H1 (cell line): Measurements from ENCODE around the gene WDR81. TPM values are rescaled to one million over a fixed set of nuclear protein-coding genes. Genes with fewer than 3 reads are reported as not detected.

Source experiments
- CTCF ChIA-PET: fragments of 300-600 bp; sonication (Branson Sonifier 250); formaldehyde crosslinking; loops from one replicate; lab custom pipeline; 2021; ENCODE audit not compliant: partially characterized antibody; lab: Charles Lee
- POLR2A ChIA-PET: fragments of 300-600 bp; sonication (Branson Sonifier 250); formaldehyde crosslinking; loops from one replicate; lab custom pipeline; 2021; ENCODE audit warnings: inconsistent platforms; ENCODE audit not compliant: partially characterized antibody; lab: Charles Lee
- DNase-seq, 2 experiments: peaks; one replicate each; pipeline versions ENCODE4 v3.0.0 to v3.0.0-alpha.2; 2010 to 2022; ENCODE audit warnings: low spot score in 2 of 2, low read depth in 1 of 2, mixed read lengths in 1 of 2
- FAIRE-seq: peaks from 2 replicates; lab custom pipeline; 2011; peaks lifted over from hg19 to GRCh38; lab: Jason Lieb, UNC
- H2AFZ ChIP-seq: 2 replicates; pipeline ENCODE4 v1.8.1; 2012; ENCODE audit warnings: low read length, inconsistent platforms
- H2AK5ac ChIP-seq: 2 replicates; pipeline ENCODE4 v1.6.1; 2013; ENCODE audit warnings: low read depth, low read length
- H2BK120ac ChIP-seq: replicated peaks from 2 replicates; pipeline ENCODE3; 2013; ENCODE audit warnings: low read depth, low read length, inconsistent platforms
- H2BK12ac ChIP-seq: 2 replicates; pipeline ENCODE4 v1.6.1; 2013; ENCODE audit warnings: low read depth, low read length
- H2BK15ac ChIP-seq: 2 replicates; pipeline ENCODE4 v1.6.1; 2013; ENCODE audit warnings: low read length
- H2BK20ac ChIP-seq: 2 replicates; pipeline ENCODE4 v1.6.1; 2013; ENCODE audit warnings: low read length
- H2BK5ac ChIP-seq: 2 replicates; pipeline ENCODE4 v1.6.1; 2013; ENCODE audit warnings: low read depth, low read length
- H3K14ac ChIP-seq: 2 replicates; pipeline ENCODE4 v1.6.1; 2013; ENCODE audit warnings: inconsistent platforms; ENCODE audit not compliant: insufficient read length
- H3K18ac ChIP-seq: 2 replicates; pipeline ENCODE4 v1.6.1; 2013; ENCODE audit warnings: low read length; ENCODE audit errors: extremely low read depth
- H3K23ac ChIP-seq: 2 replicates; pipeline ENCODE4 v1.6.1; 2013; ENCODE audit warnings: inconsistent platforms; ENCODE audit not compliant: insufficient read length
- H3K23me2 ChIP-seq: 2 replicates; pipeline ENCODE4 v1.6.1; 2013; ENCODE audit warnings: low read depth, low read length
- H3K27ac ChIP-seq: 2 replicates; pipeline ENCODE4 v1.6.1; 2011; ENCODE audit warnings: low read depth, low read length, inconsistent platforms
- H3K27me3 ChIP-seq, 4 experiments: replicated peaks in 1 of 4; 1 replicate in 1 of 4; 2 replicates in 3 of 4; pipeline versions ENCODE4 v1.6.1 to v1.8.1; 2011 to 2013; ENCODE audit warnings: low read length in 3 of 4, mild to moderate bottlenecking in 3 of 4, inconsistent platforms in 2 of 4, mixed read lengths in 2 of 4, moderate library complexity in 1 of 4; ENCODE audit not compliant: control insufficient read depth in 3 of 4, insufficient read depth in 3 of 4; ENCODE audit errors: extremely low read depth in 1 of 4
- H3K36me3 ChIP-seq, 4 experiments: 2 replicates each; pipeline versions ENCODE4 v1.6.1 to v1.8.1; 2011 to 2013; ENCODE audit warnings: mild to moderate bottlenecking in 4 of 4, low read length in 3 of 4, moderate library complexity in 2 of 4, control low read depth in 1 of 4, inconsistent platforms in 1 of 4; ENCODE audit not compliant: insufficient read depth in 4 of 4, control insufficient read depth in 2 of 4
- H3K4ac ChIP-seq: replicated peaks from 2 replicates; pipeline ENCODE3; 2013; ENCODE audit warnings: low read length, low read depth, mixed read lengths, inconsistent platforms; ENCODE audit not compliant: insufficient read length
- H3K4me1 ChIP-seq, 4 experiments: replicated peaks in 1 of 4; 1 replicate in 1 of 4; 2 replicates in 3 of 4; pipeline versions ENCODE4 v1.6.1 to v1.8.1; 2011 to 2013; ENCODE audit warnings: low read length in 3 of 4, inconsistent platforms in 2 of 4, mixed read lengths in 1 of 4; ENCODE audit not compliant: insufficient read depth in 4 of 4, control insufficient read depth in 3 of 4
- H3K4me2 ChIP-seq, 2 experiments: 2 replicates each; pipeline versions ENCODE4 v1.6.1 to v1.8.1; 2011 to 2013; ENCODE audit warnings: low read depth in 2 of 2, low read length in 2 of 2, control low read depth in 1 of 2, inconsistent platforms in 1 of 2, mild to moderate bottlenecking in 1 of 2; ENCODE audit not compliant: insufficient read depth in 1 of 2
- H3K4me3 ChIP-seq, 4 experiments: fragments of 200-600, 300-600 bp in 1 of 4; sonication (generic), shearing (Covaris generic), sonication (Bioruptor Twin) in 1 of 4; 2 replicates each; pipeline versions ENCODE4 v1.5.1 to v1.8.1; 2011 to 2016; ENCODE audit warnings: low read length in 4 of 4, low read depth in 3 of 4, control low read depth in 2 of 4, inconsistent platforms in 2 of 4, mild to moderate bottlenecking in 2 of 4, mixed read lengths in 1 of 4, moderate library complexity in 1 of 4; ENCODE audit not compliant: insufficient read depth in 2 of 4; ENCODE audit errors: extremely low read depth in 1 of 4
- H3K56ac ChIP-seq: replicated peaks from 2 replicates; pipeline ENCODE3; 2013; ENCODE audit warnings: low read depth, mild to moderate bottlenecking, mixed read lengths, low read length, inconsistent platforms; ENCODE audit not compliant: insufficient read length
- H3K79me1 ChIP-seq: 2 replicates; pipeline ENCODE4 v1.6.1; 2013; ENCODE audit warnings: low read depth, low read length, control low read depth
- H3K79me2 ChIP-seq, 2 experiments: 2 replicates each; pipeline versions ENCODE4 v1.6.1 to v1.8.1; 2012 to 2013; ENCODE audit warnings: low read length in 2 of 2, mild to moderate bottlenecking in 2 of 2, inconsistent platforms in 1 of 2; ENCODE audit not compliant: insufficient read depth in 2 of 2, control insufficient read depth in 1 of 2
- H3K9ac ChIP-seq, 4 experiments: replicated peaks in 1 of 4; 1 replicate in 1 of 4; 2 replicates in 3 of 4; pipeline versions ENCODE4 v1.6.1 to v1.8.1; 2011 to 2013; ENCODE audit warnings: low read depth in 3 of 4, low read length in 3 of 4, control low read depth in 2 of 4, mild to moderate bottlenecking in 2 of 4, moderate library complexity in 2 of 4, inconsistent platforms in 1 of 4; ENCODE audit errors: extremely low read depth in 1 of 4
- H3K9me3 ChIP-seq, 2 experiments: 2 replicates each; pipeline versions ENCODE4 v1.6.1 to v1.8.1; 2012 to 2013; ENCODE audit warnings: mild to moderate bottlenecking in 2 of 2, moderate library complexity in 2 of 2, control low read depth in 1 of 2, inconsistent platforms in 1 of 2, low read depth in 1 of 2, low read length in 1 of 2, mixed read lengths in 1 of 2; ENCODE audit not compliant: insufficient read depth in 2 of 2
- H4K20me1 ChIP-seq, 2 experiments: replicated peaks in 1 of 2; 2 replicates each; pipeline versions ENCODE3 to v1.8.1; 2011 to 2013; ENCODE audit warnings: inconsistent platforms in 2 of 2, low read length in 2 of 2, mild to moderate bottlenecking in 1 of 2; ENCODE audit not compliant: insufficient read depth in 2 of 2, control insufficient read depth in 1 of 2
- H4K5ac ChIP-seq: 2 replicates; pipeline ENCODE4 v1.6.1; 2013; ENCODE audit warnings: low read length, low read depth, mixed read lengths, inconsistent platforms; ENCODE audit not compliant: insufficient read length
- H4K8ac ChIP-seq: 2 replicates; pipeline ENCODE4 v1.8.0; 2013; ENCODE audit warnings: mild to moderate bottlenecking, moderate library complexity, low read length, inconsistent platforms; ENCODE audit not compliant: insufficient read depth; ENCODE audit errors: extremely low read depth
- H4K91ac ChIP-seq: replicated peaks from 2 replicates; pipeline ENCODE3; 2013; ENCODE audit warnings: low read length, mixed read lengths, inconsistent platforms; ENCODE audit not compliant: insufficient read length
- ZNF274 ChIP-seq: IDR thresholded peaks from 2 replicates; pipeline ENCODE4 v1.7.0; 2012; ENCODE audit warnings: low read length, borderline replicate concordance; ENCODE audit errors: extremely low read depth
- WGBS, 2 experiments: shearing (Covaris generic) in 1 of 2; methylation state at CpG; one replicate each; pipeline versions ENCODE4 v1.1.6 to v1.1.7; 2013 to 2015; ENCODE audit warnings: low lambda C conversion rate in 2 of 2, mixed read lengths in 2 of 2, inconsistent platforms in 1 of 2, low coverage in 1 of 2, missing lambda C conversion rate in 1 of 2; ENCODE audit not compliant: insufficient replicate concordance in 2 of 2, insufficient coverage in 1 of 2, insufficient read length in 1 of 2; ENCODE audit errors: extremely low coverage in 1 of 2, missing lambda C conversion rate in 1 of 2; 5-methylcytosine and 5-hydroxymethylcytosine counted together
- polyA plus RNA-seq, 7 experiments: library from polyadenylated mRNA; depleted of rRNA in 3 of 7; stranded (reverse) in 5 of 7; unstranded in 2 of 7; fragments of >200 nt in 5 of 7; fragments of 200-250 nt in 2 of 7; gene quantifications; 1 replicate in 5 of 7; 2 replicates in 1 of 7; 4 replicates in 1 of 7; pipeline versions ENCODE4 v1.2.1 to v1.2.3, GENCODE V29; 2011 to 2013; ENCODE audit warnings: missing spikeins in 2 of 7, mixed read lengths in 2 of 7
- total RNA-seq: library from RNA; stranded (reverse); fragmentation: NEBNext Ultra II Directional; extraction: Animal tissue kit (Norgen Biotek cat#: 25700); gene quantifications from 2 replicates; pipeline ENCODE4 v1.2.1, GENCODE V29; 2021

Gene WDR81
- total and polyA plus RNA-seq, 2 of the 8 experiments (the other 6 are each of a cell fraction or from before 2014, with no cell fraction given), result 9.1 to 12.3 TPM

- Histone ChIP-seq H3K23ac (no peak overlapping the region), H4K91ac (no peak overlapping the region), H3K4me3 (no peak overlapping the region), H4K20me1 (no peaks in the 10 kb centered on the region), H3K36me3 (no peaks in the 10 kb centered on the region), H3K4me1 (peaks cover 0 to 5% (median 0%) of the 10 kb centered on the region in 4 experiments; a peak in 3 of 7 replicates), H2BK15ac (no peak overlapping the region), H3K4me2 (no peak overlapping the region), H3K4ac (no peak overlapping the region), H3K56ac (no peak overlapping the region), H2AFZ (no peak overlapping the region), H3K18ac (no peak overlapping the region), H3K79me1 (no peaks in the 10 kb centered on the region), H2BK20ac (0 out of 2 replicates have a peak overlapping the region, but pooled peaks have one; percentile 32), H3K27me3 (peaks cover 0 to 2% (median 0%) of the 10 kb centered on the region in 4 experiments; a peak in 1 of 7 replicates), H3K23me2 (peaks cover 3% of the 10 kb centered on the region; the same call in 1 of the 2 replicates), H2BK120ac (no peak overlapping the region), H2AK5ac (no peak overlapping the region), H3K9ac (no peak overlapping the region), H3K14ac (no peak overlapping the region), H2BK5ac (no peak overlapping the region), H4K8ac (no peak overlapping the region), H3K27ac (no peak overlapping the region), H3K9me3 (no peaks in the 10 kb centered on the region), H3K79me2 (no peaks in the 10 kb centered on the region), H4K5ac (no peak overlapping the region), H2BK12ac (no peak overlapping the region)
- ChIA-PET POLR2A (interaction anchor here (0.9 to 1.7 kb wide), 3 partner anchors 8 to 21 kb away, joined by 3 to 8 read pairs (median 6); no protein-coding TSS in a partner anchor), CTCF (interaction anchor here (1.1 to 2.6 kb wide), 3 partner anchors 9 to 33 kb away, joined by 3 to 9 read pairs (median 8); no protein-coding TSS in a partner anchor)
- FAIRE-seq, result no peak
- no peak for DNase-seq
- 91% methylated on average over 7 of the region's 7 CpGs; no CpG with 5 or more reads in 1 of the 2 experiments for WGBS, 2 experiments
- TF ChIP-seq ZNF274, result no peak
These were observed 19.5 kb upstream of the WDR81 start for GRCh38 chr17:1705004-1705403.
